ENCODE measurements around the gene THEMIS.

GRCh38 chr6:127706216-127706615 lies 194.6 kb downstream of the THEMIS start:
- TF ChIP-seq CTCF (IDR thresholded peaks at IDR 0.05) (no peak), POLR2A (IDR thresholded peaks at IDR 0.05) (no peak)

Measured in Peyer's patch (tissue), 4 donors.